Immature natural killer cell (primary cell): ENCODE results near the gene CDH23. TPM values are rescaled to one million over a fixed set of nuclear protein-coding genes. Genes with fewer than 3 reads are reported as not detected.

Experiments used
- DNase-seq, 3 donors: peaks; one replicate each; pipeline ENCODE4 v3.0.0; 2022; ENCODE audit warnings: mixed read lengths in 1 of 3
- H3K27ac Mint-ChIP-seq, 6 donors: one replicate each; pipeline ENCODE4 v1.8.0; 2020; ENCODE audit warnings: mixed read lengths in 6 of 6, mild to moderate bottlenecking in 5 of 6, inconsistent platforms in 4 of 6, moderate library complexity in 3 of 6
- H3K27me3 Mint-ChIP-seq, 3 donors: one replicate each; pipeline ENCODE4 v1.8.0; 2020 to 2021; ENCODE audit warnings: low read depth in 3 of 3, mild to moderate bottlenecking in 3 of 3, mixed read lengths in 3 of 3, moderate library complexity in 3 of 3, inconsistent platforms in 1 of 3
- H3K36me3 Mint-ChIP-seq, 3 donors: one replicate each; pipeline ENCODE4 v1.8.0; 2020; ENCODE audit warnings: mixed read lengths in 3 of 3, inconsistent platforms in 2 of 3, mild to moderate bottlenecking in 2 of 3
- H3K4me1 Mint-ChIP-seq, 2 donors: one replicate each; pipeline ENCODE4 v1.8.0; 2020; ENCODE audit warnings: inconsistent platforms in 2 of 2, mild to moderate bottlenecking in 2 of 2, mixed read lengths in 2 of 2, moderate library complexity in 1 of 2
- H3K4me3 Mint-ChIP-seq, 5 donors: one replicate each; pipeline ENCODE4 v1.8.0; 2020; ENCODE audit warnings: mild to moderate bottlenecking in 5 of 5, mixed read lengths in 5 of 5, inconsistent platforms in 3 of 5, moderate library complexity in 3 of 5
- H3K9me3 Mint-ChIP-seq, 6 donors: one replicate each; pipeline ENCODE4 v1.8.0; 2020; ENCODE audit warnings: mild to moderate bottlenecking in 6 of 6, mixed read lengths in 6 of 6, inconsistent platforms in 4 of 6, moderate library complexity in 3 of 6
- polyA plus RNA-seq, 3 donors: library from polyadenylated mRNA; unstranded; fragments of 300-500 nt; fragmentation: Illumina TruSeq; gene quantifications; one replicate each; pipeline ENCODE4 v1.2.3, GENCODE V29; 2021

Gene CDH23
- polyA plus RNA-seq, 3 donors from 2014 or later, result 0.47 to 0.59 TPM; not detected in 1

DNA sequence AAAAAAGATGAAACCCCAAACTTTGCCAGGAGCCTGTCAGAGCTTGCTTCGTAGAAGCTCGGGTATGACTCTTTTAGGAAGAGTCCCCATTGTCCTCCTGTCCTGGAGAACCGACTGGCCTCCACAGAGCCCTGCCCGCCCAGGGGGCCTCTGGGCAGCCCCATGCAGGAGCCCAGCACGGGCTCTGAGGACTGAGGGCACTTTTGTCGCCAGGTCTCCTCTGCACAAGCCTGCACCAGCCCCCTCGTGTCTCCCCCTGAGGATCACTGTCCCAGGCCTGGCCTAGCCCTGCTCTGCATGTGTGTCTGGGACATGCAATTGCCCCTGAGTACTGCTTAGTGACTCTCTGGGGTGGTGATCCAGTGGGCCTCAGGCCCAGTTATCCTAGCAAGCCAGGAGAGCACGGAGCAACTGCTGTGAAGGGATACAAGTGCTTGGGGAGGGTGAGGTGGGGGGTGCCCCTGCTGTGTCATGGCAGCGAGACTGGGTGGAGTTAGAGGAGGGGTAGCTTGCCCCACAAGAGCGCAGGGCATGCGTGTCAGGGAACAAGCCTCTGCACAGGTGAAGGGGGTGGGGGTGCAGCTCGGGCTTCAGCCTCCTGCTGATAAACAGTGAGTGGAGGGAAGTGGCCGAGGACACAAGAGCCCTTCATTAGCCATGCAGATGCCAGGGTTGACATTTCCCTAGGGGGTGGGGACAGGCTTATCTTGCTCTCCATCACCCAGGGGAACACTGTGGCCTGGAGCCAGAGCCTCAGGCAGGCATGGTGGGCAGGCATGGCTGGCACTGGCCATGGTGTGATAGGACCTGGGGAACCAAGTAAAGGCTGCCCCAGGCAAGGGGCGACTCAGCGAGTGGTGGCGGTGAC, 179.4 kb downstream of the CDH23 start:
- no peaks in the 10 kb centered on the region for H3K36me3 Mint-ChIP-seq
- H3K9me3 Mint-ChIP-seq, result peaks cover 0 to 1% (median 0%) of the 10 kb centered on the region in 6 donors

DNA sequence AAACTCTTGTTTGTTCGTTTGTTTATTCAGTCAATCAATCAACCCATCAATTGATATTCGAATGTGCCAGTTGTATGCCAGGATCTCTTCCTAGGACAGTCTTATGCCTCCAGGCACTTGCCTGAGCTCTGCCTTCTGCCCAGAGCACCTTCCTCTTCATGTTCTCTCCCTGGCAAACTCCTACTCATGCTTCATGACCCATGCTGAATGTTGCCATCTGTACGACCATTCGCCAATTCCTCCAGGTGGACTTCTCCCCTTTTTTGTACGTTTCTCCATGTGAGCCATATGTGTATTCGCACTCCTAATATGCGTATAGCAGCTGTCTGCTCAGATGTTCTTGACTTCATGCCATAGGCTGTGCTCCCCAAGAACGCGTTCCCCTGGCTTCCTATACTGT, 180.1 kb downstream of the CDH23 start:
- no peak overlapping the region for H3K27ac Mint-ChIP-seq
- H3K9me3 Mint-ChIP-seq, result peaks cover 0 to 1% (median 0%) of the 10 kb centered on the region in 6 donors
- DNase-seq, result no peak
- H3K4me1 Mint-ChIP-seq, result no peaks in the 10 kb centered on the region
- H3K36me3 Mint-ChIP-seq, result no peaks in the 10 kb centered on the region
- H3K4me3 Mint-ChIP-seq, result no peak overlapping the region
- peaks cover 0 to 3% (median 0%) of the 10 kb centered on the region in 3 donors for H3K27me3 Mint-ChIP-seq

More for the DNA sequence above, 179.4 kb downstream of the CDH23 start:
- H3K4me3 Mint-ChIP-seq, result no peak overlapping the region
- DNase-seq, result no peak
- H3K27ac Mint-ChIP-seq, result no peak overlapping the region
- H3K27me3 Mint-ChIP-seq, result peaks cover 0 to 3% (median 0%) of the 10 kb centered on the region in 3 donors
- H3K4me1 Mint-ChIP-seq, result no peaks in the 10 kb centered on the region

DNA sequence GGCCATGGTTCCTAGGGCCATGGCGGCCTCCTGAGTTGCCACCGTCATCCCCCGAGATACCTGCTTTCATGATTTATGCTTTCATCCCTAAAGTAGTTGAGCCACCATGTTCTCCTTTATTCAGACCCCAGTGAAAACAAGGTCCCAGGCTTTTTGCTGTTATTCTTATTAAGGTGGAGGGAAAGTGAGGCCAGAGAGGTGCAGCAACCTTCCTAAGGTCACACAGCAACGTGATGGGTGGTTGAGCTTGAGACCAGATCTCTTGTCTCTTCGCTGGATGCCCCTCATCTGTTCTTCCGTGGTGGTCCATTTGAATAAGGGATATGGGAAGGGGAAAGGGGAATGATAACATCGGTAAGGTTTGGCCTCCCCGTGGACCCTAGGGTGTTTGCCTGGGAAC, 180.6 kb downstream of the CDH23 start:
- H3K4me1 Mint-ChIP-seq, result no peaks in the 10 kb centered on the region
- H3K27ac Mint-ChIP-seq, result no peak overlapping the region
- H3K27me3 Mint-ChIP-seq, result peaks cover 0 to 3% (median 0%) of the 10 kb centered on the region in 3 donors
- H3K36me3 Mint-ChIP-seq, result no peaks in the 10 kb centered on the region
- H3K4me3 Mint-ChIP-seq, result no peak overlapping the region
- H3K9me3 Mint-ChIP-seq, result peaks cover 0 to under 1% (median 0%) of the 10 kb centered on the region in 6 donors
- DNase-seq, result no peak

DNA sequence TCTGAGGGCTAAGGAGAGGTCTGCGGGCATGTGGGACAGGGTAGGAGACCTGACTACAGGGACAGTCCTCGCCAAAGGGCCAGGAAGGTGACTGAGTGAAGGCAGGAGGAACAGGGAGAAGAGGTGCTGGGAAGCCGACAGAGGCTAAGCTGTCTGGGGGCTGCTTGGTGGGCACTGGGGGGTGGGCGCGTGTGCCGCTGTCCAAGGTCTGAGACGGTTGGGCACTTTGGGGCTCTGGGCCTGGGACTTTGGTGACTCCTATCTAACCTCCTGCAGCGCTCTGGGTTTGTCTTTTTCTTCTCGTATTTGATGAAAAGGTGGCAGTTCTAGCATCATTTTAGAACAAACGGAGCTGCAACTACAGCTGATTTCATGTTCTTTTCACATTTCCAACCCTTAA, 181.3 kb downstream of the CDH23 start:
- Mint-ChIP-seq H3K4me3 (no peak overlapping the region), H3K27ac (no peak overlapping the region), H3K27me3 (peaks cover 0 to 6% (median 1%) of the 10 kb centered on the region in 3 donors), H3K4me1 (no peaks in the 10 kb centered on the region), H3K9me3 (no peaks in the 10 kb centered on the region), H3K36me3 (no peaks in the 10 kb centered on the region)
- no peak for DNase-seq

DNA sequence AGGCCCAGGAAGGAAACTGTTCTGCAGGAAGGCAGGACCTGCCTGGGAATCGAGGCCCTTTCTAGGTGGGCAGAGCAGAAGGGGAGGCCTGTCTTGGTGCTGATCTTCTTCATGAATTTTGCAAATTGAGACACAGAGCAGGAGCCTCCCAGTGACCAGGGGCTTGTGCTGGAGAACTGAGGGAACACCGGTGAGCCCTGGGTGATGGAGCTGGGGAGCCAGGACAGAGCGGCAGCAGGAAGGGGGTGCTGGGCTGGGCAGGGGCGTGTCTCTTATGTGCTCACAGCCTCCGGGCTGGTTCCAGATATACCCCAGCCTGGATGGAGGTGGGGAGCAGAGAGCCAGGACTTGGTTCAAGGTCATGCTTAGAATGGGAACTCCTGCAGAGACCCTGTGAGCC, 182.9 kb downstream of the CDH23 start:
- H3K27me3 Mint-ChIP-seq, result peaks cover 0 to 6% (median 1%) of the 10 kb centered on the region in 3 donors
- no peaks in the 10 kb centered on the region for H3K4me1 Mint-ChIP-seq
- H3K36me3 Mint-ChIP-seq, result no peaks in the 10 kb centered on the region
- no peak for DNase-seq
- no peak overlapping the region for H3K27ac Mint-ChIP-seq
- H3K9me3 Mint-ChIP-seq, result no peaks in the 10 kb centered on the region
- H3K4me3 Mint-ChIP-seq, result no peak overlapping the region

DNA sequence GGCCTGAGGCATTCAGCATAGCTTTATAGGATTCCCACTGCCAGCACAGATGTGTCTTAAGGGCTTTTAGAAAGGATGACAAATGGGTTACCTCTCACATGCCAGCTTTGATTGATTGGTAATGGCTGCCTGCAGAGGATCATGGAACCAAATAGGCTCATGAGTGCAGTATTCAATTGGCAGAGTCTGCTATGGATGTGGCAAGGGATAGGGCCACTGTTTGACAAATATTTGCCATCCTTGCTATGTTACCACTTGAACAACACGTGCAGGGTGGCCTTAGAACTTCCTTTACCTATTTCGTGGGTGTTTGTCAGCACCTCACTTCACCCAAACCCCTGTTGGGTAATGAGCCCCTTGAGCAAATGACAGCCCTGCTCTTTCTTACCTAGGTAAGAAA, 183.7 kb downstream of the CDH23 start:
- Mint-ChIP-seq H3K4me3 (no peak overlapping the region), H3K27ac (no peak overlapping the region), H3K27me3 (peaks cover 0 to 6% (median 1%) of the 10 kb centered on the region in 3 donors), H3K4me1 (no peaks in the 10 kb centered on the region), H3K36me3 (no peaks in the 10 kb centered on the region), H3K9me3 (no peaks in the 10 kb centered on the region)
- no peak for DNase-seq

DNA sequence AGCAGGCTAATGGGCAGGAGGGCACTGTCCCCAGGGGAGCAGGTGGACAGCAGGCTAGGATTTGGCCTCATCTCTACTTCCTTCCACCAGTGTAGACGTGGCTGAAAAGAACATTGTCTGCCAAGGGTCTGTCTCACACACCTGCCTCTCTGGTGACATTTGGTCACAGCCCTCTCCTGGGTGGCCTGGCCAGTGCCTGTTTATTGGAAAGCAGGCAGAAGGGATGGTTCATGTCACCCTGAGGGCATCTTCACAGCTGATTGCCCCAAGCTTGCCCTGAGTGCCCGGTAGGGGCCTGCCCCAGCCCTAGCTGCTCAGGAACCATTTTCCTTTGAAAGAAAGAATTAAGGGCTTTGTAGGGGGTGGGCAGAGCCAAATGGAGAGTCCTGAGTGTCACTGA, 184.2 kb downstream of the CDH23 start:
- H3K27ac Mint-ChIP-seq, result no peak overlapping the region
- no peak for DNase-seq
- no peaks in the 10 kb centered on the region for H3K9me3 Mint-ChIP-seq
- H3K27me3 Mint-ChIP-seq, result peaks cover 0 to 6% (median 1%) of the 10 kb centered on the region in 3 donors
- no peaks in the 10 kb centered on the region for H3K36me3 Mint-ChIP-seq
- no peaks in the 10 kb centered on the region for H3K4me1 Mint-ChIP-seq
- H3K4me3 Mint-ChIP-seq, result no peak overlapping the region

DNA sequence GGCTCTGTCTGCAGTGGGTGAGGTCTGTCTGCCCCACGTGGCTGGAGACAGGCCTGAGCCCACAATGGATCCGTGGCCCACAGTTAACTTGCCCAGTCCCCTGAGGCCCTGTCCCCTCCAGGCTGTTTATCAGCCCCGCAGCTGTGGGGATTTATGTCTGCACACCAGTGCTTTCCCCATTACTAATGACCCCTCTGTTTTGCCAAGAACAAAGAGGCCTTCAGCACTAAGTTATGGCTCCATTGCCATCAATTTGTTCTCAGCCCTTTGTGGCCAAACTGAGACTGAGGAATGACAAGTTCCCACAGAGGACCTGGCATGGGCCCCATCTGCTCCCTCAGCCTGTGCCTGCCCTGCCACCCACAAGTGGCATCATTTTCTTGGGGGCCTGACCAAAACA, 184.7 kb downstream of the CDH23 start:
- peaks cover 0 to 6% (median 1%) of the 10 kb centered on the region in 3 donors for H3K27me3 Mint-ChIP-seq
- H3K27ac Mint-ChIP-seq, result no peak overlapping the region
- no peaks in the 10 kb centered on the region for H3K9me3 Mint-ChIP-seq
- no peaks in the 10 kb centered on the region for H3K4me1 Mint-ChIP-seq
- H3K4me3 Mint-ChIP-seq, result no peak overlapping the region
- DNase-seq, result no peak
- H3K36me3 Mint-ChIP-seq, result no peaks in the 10 kb centered on the region

DNA sequence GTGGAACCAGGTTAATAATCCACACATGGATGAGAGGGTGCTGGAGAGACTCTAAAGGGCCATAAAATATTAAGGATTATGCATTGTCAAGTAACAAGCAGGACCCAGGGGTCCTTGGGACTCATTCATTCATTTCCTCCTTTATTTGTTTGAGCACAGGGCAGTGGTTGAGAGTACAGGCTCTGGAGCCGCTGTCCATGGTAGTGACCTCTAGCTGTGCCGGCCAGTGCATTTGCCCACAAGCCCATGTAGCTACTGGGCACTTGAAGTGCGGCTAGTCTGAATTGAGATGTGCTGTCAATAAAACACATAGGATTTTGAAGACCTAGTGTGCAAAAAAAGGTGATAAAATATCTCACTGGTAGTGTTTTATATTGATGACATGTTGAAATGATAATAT, 185.3 kb downstream of the CDH23 start:
- Mint-ChIP-seq H3K36me3 (no peaks in the 10 kb centered on the region), H3K9me3 (no peaks in the 10 kb centered on the region)

DNA sequence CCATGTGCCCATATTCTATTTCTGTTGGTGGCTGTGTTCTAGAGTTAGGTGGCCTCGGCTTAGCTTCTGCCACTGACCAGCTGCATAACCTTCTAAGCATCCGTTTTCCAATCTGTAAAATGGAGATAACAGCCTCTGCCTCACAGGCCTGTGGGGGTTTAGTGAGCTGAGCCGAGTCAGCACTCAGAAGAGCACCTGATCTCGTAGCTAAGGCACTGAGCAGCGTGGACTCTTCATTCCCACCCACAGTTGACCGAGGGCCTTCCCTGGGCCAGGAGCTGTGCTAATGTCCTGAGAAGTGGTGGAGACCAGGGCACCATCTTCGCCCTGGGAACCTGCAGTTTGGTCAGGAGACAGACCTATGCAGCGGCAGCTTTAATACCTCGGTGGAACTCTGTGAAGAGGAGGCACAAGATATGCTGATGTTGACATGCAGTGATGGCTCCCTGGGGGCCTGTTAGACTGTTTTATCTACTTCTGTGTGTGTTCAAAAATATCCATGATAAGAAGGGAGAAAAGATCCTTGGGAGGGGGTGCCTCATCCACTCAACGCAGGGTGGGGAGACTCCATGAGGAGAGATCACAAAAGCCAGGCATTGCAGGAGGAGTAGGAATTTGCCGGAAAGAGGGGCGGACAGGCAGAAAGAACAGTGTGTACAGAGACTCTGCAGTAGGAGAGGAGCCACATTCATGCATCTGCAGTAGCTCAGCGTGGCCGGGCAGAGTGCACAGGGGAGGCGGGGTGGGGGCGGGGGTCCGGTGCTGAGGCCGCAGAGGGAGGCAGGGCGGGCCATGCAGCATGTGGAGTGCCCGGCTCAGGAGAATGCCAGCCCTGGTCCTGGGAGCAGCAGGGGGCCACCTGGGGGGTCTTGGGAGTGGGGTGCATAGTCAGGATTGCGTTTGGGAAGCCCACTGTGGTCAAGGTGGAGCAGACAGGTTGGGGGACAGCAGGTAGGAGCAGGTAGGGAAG, 186.1 kb downstream of the CDH23 start:
- no peak overlapping the region for H3K27ac Mint-ChIP-seq
- no peak overlapping the region for H3K4me3 Mint-ChIP-seq
- H3K4me1 Mint-ChIP-seq, result no peaks in the 10 kb centered on the region
- no peak for DNase-seq
- no peaks in the 10 kb centered on the region for H3K36me3 Mint-ChIP-seq
- no peaks in the 10 kb centered on the region for H3K9me3 Mint-ChIP-seq
- H3K27me3 Mint-ChIP-seq, result peaks cover 0 to 3% (median 1%) of the 10 kb centered on the region in 3 donors

More for the DNA sequence above, 185.3 kb downstream of the CDH23 start:
- DNase-seq, result no peak
- peaks cover 0 to 4% (median 1%) of the 10 kb centered on the region in 3 donors for H3K27me3 Mint-ChIP-seq
- H3K4me3 Mint-ChIP-seq, result no peak overlapping the region
- no peaks in the 10 kb centered on the region for H3K4me1 Mint-ChIP-seq
- H3K27ac Mint-ChIP-seq, result no peak overlapping the region

DNA sequence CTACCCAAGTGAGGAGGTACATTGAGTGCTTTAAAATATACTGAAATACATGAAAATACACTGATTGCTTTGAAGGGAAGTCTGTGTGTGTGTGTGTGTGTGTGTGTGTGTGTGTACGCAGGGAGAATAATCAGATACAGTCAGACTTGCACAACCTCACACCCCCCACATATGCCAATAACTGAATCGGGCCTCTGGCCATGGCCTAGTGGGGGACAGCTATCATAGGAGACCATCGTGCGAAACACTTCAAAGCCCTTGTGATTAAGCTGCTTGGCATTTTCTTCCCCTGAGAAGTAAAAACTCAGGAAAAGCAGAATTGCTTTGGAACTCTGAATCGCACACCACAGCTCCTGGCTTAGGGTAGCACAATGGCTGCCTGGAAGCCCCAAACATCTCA, 187.7 kb downstream of the CDH23 start:
- Mint-ChIP-seq H3K27me3 (peaks cover 0 to 3% (median 1%) of the 10 kb centered on the region in 3 donors), H3K9me3 (no peaks in the 10 kb centered on the region), H3K27ac (no peak overlapping the region), H3K4me1 (no peaks in the 10 kb centered on the region), H3K36me3 (no peaks in the 10 kb centered on the region), H3K4me3 (no peak overlapping the region)
- DNase-seq, result no peak

DNA sequence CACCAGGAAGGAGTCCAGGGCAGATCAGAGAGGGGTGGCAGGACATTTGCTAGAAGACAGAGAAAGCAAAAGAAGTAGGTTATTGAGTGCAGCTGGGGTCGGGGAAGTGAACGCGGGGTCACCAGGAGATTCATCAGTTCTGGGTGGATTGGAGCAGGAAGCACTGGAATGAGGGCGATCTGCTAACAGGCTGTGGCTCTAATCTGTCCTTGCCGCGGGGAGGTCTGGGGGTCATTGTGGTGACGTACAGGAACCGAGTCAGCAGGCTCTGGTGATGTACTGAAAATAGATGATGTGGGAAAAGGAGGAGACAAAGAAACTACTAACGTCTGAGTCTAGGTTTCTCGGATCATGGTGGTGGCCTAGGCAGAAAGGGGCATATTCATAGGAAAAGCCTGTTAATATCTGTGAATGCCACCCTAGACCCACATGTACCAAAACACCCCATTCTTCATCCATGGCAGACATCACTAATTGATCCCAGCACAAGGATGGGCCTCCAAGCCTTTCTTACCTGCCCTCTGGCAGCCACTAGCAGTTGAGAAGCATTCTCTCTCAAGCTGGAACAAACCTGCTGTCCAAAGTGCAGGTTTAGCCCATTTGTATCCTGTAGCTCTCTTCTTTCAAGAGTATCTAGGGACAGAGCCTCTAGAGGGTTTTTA, 188.3 kb downstream of the CDH23 start:
- Mint-ChIP-seq H3K4me1 (no peaks in the 10 kb centered on the region), H3K27ac (no peak overlapping the region), H3K36me3 (no peaks in the 10 kb centered on the region), H3K9me3 (no peaks in the 10 kb centered on the region), H3K27me3 (peaks cover 0 to 3% (median 1%) of the 10 kb centered on the region in 3 donors), H3K4me3 (no peak overlapping the region)
- no peak for DNase-seq

DNA sequence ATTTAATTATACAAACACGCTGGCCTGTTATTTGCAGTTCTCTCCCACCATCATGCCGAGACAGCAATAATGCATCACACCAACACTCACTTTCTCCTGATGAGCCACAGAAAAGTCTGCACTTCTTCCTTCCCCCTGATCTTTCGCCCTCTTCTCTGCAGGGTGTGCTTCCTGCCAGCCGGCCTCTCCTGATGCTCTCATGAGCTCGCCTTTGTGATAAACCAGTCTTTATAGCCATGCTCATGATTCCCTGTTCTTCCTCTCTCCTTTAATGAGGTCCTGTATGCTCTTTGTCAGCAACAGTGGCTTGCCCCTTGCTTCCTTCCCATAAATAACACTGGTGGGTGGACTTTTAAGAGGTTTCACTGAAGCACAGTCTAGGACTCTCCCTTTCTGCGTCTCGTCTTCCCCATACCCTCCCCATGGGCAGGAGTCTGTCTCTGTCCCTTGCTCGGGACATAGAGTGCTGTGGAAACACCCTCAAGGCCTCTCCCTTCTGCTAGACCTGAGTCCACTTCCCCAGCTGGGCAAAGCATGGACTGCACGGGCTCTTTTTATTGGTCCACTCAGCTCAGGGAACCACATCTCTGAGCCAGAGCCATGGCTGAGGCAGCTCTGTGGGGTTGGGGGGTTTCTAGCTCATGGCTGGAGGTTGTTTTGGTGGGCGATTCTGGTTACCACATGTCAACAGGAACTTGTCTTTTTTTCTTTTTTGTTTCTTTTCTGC, 189.0 kb downstream of the CDH23 start:
- H3K36me3 Mint-ChIP-seq, result no peaks in the 10 kb centered on the region
- H3K27me3 Mint-ChIP-seq, result peaks cover 0 to 4% (median 3%) of the 10 kb centered on the region in 3 donors
- DNase-seq, result no peak
- no peak overlapping the region for H3K4me3 Mint-ChIP-seq
- no peaks in the 10 kb centered on the region for H3K4me1 Mint-ChIP-seq
- H3K27ac Mint-ChIP-seq, result no peak overlapping the region
- no peaks in the 10 kb centered on the region for H3K9me3 Mint-ChIP-seq
